Fibroblast of skin of abdomen (primary cell): ENCODE results near the gene SLC43A3.

Experiments used
- DNase-seq: peaks from one replicate; pipeline ENCODE4 v3.0.0-alpha.2; 2013

SLC43A3 gene

DNA sequence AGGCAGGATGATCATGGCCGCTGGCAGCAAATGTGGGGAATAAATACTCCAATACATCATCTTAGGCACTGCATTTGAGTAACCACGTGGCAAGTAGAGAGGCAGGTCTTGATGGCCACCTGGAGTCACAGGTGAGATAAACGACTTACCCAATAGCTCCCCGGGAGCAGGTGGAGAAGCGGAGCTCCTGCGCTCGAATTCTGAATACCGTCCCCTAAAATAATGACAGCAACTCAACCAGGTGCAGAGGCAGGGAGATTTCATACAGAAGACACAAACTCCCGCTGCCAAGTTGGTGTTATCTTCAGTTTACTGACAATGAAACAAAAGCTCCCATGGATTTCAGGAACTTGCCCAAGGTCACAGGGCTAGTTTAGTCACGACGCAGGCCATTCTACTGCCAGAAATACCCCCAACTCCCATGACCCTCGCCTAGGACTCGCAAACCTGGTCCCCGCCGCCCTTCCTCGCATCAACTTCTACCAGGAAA, 437 bp downstream of the SLC43A3 start:
- no peak for DNase-seq

DNA sequence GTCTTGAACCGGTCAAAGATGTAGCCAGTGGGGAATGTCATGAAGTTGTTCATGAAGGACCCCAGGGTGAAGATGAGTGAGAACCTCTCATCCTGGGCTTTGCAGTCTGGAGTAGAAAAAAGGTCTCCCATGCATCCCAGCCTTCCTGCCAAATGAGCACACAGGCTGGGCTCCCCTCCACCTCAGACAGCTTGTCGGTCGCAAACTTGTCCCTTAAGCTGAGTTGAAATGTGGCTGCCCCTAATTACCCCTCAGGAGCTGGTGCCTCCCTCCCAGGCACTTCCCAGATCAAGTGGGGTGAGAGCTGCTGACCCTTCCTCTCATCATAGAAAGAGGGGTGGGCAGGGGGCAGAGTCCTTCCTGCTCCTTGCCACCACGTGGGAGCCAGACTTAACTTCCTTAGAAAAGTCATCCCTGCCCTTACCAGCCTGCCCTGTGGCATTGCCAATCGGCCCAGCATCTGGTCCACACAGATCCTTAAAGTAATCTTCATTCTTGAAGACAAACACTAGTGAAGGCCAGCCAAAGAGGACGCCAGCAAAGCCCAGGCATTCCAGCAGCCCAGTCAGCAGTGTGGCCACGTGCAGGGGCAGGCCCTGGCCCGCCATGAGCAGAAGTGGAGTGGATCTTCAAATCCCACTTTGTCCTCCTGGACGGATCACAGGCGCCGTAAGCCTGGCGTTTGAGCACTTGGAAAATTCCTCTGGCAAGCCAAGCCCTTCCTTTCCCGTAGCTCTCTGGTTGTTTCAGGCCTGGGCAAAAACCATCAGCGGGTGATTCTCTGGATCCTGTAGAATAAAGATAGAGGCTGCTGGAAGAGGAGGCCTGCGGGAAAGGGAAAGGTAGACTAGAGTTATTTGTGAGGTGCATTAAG, 1.1 kb downstream of the SLC43A3 start:
- DNase-seq, result no peak

DNA sequence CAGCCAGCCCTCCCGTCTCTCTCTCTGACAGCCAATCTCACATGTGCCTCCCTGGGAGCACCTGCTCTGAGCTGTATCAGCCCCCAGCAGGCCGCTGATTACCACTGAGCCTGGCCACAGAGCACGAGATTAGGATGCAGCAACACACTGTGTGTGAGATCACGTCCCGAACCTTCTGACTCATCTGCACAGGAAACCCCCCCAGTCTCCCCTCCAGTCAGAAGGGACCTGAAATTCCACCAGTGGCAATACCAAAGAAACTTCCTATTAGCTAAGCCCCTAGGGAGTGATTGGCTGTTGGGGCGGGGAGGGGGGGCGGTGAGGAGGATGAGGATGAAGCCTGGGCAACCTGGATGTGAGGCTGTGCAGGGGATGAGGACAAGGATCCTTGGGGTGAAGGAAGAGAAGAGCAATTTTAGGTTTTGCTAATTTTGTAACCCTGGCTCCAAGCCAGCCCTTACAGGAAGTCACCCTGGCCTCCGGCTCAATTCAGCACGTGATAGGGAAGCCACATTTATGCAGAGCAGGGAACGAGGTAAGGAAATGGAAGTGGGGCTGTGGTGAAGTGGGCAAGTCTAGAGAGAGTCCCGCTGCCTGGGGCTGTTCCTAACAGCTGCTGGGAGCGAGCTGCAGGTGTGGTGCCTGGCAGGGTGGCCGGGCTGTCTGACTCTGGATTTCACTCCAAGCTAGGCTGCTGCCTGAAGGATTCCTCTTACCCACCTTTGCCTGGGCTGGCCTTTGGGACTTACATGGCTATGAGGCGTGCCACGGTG, 1.9 kb downstream of the SLC43A3 start:
- DNase-seq, result peak; percentile 89

DNA sequence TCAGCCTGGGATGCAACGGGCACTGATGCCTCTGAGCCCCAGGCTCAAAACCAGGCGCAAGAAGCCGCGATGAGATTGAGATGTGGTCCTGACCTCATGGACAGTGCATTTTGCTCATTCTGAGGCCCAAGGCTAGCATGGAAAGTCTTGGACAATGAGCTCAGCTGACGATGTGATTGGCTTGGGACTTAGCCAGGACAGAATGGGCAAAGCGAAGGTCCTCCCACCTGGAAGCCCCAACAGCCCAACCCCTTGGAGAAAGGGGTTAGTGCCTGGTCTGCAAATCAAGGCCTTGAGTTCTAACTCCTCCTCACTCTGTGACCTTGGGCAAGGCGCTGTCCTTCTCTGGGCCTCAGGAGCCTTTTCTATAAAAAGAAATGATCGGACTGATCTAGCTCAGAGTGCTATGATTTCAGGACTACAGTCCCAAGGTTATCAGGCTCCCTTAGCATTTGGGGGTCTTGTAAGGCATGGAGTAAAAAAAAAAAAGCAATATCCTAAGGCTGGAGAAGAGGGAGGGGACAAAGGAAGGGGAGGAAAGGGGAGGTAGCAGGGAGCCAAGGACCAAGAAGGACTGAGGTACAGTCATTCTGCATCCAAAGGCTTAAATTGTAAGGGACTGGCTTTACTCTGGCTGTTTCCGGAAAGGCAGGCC, 2.7 kb downstream of the SLC43A3 start:
- no peak for DNase-seq

DNA sequence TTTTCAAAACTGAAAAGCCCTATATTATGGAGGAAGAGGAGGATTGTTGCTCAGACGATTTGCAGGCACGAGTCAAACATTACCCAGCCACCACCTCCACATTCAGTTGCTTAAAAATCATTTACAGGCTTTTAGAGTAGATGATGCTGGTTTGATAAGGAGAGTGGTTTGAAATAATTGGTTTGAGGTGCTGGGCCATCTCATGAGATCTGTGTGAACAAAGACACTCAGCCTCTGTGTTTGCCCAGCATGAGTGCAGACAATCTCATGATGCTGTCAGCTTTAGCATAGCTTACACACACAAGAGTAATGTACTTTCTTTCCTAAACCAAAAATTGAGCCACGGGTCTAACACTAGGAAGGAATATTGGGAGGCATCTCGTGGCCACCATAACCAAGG, 4.3 kb downstream of the SLC43A3 start:
- no peak for DNase-seq

DNA sequence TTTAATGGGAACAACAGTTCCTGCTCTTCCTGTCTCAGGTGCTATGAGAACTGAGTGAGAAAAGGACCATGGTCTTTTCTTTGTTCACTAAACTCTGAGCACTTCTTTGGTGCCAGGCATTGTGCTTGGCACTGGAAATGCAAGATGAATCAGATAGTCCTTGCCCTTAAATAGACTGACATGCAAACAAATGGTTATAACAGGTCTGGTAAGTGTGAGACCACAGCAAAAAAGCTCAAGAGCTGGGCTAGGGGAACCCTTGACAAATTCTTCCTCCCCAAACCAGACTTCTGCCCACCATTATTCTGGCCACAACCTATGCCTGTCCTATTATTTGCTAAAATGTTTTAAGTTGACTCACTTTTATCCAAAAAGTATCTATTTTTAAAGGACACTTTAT, 5.1 kb downstream of the SLC43A3 start:
- no peak for DNase-seq

DNA sequence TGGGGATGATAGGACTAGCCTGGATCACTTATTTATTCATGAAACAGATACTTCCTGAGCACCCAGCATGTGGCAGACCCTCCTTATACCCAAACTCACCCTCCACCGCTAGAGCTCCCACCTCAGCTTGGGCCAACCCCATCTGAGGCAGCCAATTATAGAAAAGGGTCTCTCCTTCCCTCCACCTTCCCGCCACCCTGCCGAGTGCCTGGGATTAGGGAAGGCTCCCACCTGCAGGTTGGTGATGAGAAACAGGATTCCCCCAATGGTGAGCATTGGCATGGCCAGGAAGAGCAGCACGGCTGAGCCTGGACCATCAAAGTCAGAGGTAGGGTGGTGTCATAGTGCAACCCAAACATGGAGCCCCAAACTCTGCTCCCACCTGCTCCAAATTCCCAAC, 5.9 kb downstream of the SLC43A3 start:
- no peak for DNase-seq

DNA sequence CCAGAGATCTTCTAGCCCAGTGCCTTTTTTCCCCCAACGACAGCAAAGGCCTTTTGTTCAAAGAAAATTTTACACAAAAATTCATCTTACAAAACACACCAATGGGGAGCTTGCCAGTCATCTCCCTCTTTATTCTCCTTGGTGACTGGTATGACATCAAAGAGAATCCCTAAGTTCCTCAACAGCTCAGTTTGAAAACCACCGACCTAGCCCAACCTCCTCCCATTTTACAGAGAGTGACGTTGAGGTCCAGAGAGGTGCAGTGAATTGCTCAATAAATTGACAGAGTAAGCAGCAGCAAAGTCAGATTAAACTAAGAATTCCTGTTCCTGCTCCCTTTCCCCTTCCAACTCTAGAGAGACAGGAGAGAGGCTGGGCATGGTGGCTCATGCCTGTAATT, 7.8 kb downstream of the SLC43A3 start:
- DNase-seq, result no peak

DNA sequence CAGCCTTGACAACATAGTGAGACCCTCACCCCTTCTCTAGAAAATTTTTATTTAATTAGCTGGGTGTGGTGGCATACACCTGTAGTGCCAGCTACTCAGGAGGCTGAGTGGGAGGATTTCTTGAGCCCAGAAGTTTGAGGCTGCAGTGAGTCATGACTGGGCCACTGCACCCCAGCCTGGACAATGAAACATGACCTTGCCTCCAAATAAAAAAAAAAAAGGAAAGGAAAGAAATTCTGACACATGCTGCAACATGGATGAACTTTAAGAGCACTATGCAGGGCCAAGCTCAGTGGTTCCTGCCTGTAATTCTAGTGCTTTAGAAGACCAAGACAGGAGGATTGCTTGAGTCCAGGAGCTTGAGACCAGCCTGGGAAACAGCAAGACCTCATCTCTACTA, 8.8 kb downstream of the SLC43A3 start:
- no peak for DNase-seq

DNA sequence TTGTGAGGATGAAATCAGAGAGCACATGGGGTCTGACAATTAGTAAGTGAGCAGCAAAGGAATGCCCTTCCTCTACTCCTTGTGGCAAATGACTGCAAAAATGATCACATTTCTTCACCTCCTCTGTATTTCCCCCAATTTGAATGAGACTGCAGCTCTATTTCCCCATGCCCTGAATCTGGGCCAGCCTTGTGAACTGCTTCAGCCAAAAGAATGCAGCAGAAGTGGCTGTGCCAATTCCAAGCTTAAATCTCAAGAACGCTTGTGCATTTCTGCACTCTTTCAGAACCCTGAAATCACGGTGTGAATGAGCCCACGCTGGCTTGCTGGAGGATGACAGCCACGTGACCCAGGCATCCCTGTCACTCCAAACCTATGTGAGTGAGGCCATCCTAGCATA, 9.9 kb downstream of the SLC43A3 start:
- peak; percentile 22 for DNase-seq

DNA sequence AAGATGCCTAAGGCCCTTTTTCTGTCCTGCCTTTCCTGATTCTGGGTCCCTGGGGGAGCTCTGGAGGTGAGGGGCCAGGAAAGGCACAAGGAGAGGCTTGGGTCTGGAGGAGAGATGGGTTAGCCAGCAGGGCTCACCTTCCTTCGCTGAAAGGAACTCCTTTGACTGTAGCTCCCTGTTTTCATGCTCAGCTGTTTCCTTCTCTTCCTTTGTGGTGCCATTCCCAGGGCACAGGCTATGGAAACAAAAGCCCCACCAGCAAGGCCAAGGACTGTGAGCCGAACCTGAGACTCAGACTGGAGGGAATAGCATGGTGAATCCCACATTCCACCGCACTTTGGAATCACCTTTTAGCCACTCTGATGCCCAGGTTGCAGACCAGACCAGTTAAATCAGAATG, 10.5 kb downstream of the SLC43A3 start:
- no peak for DNase-seq

DNA sequence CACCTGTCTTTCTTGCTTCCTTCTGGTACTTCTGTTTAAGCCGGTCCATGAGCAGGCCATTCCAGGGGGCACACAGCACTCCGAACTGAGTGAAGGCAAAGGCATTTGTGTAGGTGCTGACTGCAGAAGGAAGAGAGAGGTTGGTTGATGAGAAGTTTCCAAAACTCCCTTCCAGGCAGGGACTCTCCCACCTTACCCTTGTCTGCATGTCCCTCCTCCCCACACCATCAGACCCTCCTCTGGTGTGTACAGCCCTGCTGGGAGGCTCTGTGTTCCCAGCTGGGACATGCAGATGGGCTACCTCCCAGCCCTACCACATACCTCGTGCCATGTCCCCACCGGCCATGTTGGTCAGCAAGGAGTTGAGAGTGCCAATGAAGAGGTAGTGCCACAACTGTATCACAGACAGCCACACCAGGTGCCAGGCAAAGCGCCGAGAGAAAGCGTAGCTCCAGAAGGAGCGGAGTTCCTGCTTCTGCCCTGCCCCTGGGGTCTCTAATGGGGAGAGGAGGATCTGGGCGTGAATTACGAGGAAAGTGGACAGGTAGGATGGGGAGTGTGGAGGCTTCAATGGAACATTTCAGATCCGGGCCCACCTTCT, 12.2 kb downstream of the SLC43A3 start:
- no peak for DNase-seq

DNA sequence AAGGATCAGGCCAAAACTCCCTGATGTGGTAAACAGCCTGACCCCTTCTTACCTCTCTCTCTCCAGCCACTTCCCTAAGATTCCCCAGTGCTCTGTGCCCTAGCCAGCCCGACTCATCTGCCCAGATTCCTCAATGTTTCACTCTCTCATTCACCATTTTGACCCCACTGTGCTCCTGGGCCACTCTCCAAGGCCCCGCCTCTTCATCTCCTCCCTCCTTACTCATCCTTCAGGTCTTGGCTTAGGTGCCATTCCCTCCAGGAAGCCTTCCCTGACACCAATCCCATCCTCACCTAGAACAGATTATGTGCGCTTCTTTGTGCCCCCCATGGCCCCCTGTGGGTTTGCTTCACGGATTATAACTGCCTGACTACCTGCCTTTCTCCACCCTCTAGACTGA, 13.2 kb downstream of the SLC43A3 start:
- no peak for DNase-seq

DNA sequence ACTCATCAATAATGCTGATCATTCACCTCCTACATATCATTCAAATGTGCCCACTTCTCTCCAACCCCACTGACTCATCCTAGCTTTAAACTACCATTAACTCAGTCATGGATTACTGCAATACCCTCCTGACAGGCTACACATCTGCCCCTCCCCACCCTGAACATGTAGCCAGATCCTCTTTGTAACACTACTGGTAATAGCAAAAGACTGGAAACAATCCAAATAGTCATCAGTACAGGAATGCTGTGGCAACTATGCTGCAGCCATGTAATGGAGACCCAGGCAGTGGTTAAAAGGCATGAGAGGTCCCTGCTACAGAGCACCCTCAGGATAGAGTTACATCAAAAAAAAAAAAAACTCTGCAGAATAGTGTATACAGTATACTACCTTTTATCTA, 16.6 kb downstream of the SLC43A3 start:
- peak; percentile 86 for DNase-seq

DNA sequence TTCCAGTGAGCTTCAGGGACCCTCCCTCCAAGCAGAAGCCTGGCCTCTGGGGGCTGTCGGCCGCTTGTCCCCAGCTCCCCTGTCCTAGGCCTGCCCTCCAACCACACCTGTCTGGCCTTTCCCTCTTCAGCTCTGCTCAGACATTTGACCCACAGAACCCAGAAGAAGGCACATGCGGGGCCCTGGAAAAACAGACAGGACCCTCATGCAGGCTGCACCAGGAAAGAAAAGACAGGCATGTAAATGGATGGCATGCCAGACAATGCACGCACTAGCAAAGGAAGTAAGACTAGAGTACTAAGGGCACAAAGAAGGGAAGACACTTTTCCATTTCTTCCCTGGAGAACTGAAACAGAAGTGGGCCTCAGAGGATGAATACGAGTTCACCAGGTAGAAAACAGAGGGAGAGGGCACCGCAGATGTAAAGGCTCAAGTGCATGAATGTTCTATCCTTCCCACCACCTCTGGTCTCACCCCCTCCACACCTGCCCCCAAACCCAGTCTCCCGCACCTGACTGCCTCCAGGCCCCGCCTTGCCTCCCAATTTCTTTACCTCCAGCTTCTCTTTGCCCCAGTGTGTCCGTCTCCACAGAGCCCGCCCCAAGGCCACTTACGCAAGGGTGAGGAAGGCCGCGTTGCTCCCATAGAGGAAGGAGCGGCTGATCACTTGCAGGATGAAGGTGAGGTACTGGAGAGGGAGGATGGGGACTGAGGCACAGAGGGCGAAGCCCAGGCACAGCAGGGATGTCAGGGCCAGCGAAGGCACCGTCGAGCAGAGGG, 17.4 kb downstream of the SLC43A3 start:
- DNase-seq, result no peak

DNA sequence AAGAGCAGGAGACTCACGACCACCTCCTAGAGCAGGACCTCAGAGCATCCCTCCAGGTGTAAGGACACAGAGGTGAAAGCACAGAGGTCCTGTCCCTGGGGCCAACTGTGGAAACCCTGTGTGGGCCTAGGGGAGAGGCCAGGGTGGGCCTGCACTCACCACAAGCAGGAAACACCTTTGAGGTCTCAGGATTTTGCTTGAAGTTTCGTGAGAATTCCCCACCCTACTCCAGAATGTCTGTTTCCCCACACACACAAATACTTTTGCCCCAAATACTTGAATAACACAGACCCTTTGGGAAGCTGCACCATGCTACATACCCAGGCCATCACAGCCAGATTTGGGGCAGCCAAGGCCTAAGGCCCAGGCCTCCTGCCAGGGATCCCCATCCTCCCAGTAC, 18.1 kb downstream of the SLC43A3 start:
- DNase-seq, result no peak

DNA sequence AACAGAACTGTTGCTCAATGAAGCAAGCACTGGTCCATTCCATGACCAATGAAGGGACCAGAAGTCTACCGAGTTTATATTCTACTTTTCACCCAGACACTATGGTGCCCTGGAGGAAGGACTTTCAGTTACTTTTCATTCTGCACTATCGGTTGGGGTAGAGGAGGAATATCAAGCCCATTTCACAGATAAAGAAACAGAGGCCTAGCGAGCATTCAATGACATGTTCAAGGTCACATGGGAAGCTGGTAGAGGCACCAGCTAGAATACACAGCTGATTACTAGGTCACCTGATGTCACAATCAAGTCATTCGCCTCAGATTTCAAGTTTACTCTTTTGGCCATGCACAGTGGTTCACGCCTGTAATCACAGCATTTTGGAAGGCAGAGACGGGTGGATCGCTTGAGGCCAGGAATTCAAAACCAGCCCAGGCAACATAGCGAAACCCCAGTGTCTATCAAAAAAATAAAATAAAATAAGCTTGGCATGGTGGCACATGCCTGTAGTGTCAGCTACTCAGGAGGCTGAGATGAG, 18.9 kb downstream of the SLC43A3 start:
- no peak for DNase-seq

DNA sequence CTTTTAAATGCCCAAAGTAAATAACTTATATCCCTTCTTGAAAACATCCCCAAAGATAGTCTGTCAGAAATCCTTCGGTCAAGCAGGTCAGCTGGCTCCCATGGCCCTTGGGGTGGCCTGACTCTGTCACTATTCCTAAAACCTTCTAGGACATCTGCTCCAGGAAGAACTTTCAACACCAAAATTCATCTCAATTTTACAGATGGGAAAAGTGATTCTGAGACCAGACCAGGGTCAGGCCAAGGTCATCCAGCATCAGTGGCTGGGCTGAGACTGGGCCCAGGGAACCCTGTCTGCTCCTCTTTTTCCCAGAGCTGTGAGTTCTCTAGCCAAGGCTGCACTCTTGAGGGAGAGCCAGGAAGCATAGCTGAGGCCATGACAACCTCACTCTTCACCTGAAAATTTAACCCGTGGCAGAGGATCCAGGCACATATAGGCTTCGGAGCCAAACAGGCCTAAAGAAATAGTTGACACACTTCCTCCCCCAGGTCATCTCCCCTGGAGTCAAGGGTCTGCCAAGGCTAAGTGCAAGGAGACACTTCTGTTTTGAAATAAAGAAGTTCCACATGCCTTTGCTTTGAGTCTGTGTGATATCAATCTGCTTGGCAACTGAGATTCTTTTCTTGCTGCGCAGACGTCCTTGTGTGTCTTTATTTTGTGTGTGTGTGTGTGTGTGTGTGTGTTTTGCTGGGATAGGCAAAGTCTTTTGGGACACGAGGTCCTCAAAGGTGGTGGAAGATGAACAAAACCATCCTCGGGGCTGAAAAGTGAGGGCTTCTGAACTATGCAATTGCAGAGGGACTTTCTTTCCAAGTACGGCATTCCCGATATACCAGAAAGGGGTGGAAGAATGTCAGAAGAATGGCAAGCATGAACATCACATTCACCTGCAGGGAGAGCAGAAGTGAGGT, 19.7 kb downstream of the SLC43A3 start:
- DNase-seq, result no peak

DNA sequence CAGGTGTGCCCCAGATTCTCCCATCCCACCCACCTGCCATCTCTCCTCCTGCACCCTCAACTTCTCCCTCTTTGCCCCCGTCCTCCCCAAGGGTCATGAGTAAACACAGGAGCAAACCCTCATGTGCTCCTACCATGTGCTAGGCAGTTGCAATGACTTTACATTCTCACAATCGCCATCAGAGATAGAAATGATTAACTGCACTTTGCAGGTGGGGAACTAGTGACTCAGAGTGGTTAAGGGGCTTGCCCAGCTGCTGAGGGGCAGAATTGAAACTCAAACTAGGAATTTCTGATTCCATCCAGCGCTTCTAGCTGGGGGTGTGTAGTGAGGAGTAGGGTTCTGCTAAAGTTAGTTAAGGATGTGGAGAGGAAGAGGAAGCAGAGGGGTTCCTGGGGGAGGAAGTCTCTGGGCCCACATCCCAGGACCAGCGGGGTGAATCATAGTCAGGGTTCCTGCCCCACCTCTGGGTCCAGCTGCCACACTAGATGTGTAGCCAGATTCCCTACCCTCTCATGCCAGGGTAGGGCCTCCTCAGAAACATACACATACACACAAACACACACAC, 20.5 kb downstream of the SLC43A3 start:
- DNase-seq, result no peak

DNA sequence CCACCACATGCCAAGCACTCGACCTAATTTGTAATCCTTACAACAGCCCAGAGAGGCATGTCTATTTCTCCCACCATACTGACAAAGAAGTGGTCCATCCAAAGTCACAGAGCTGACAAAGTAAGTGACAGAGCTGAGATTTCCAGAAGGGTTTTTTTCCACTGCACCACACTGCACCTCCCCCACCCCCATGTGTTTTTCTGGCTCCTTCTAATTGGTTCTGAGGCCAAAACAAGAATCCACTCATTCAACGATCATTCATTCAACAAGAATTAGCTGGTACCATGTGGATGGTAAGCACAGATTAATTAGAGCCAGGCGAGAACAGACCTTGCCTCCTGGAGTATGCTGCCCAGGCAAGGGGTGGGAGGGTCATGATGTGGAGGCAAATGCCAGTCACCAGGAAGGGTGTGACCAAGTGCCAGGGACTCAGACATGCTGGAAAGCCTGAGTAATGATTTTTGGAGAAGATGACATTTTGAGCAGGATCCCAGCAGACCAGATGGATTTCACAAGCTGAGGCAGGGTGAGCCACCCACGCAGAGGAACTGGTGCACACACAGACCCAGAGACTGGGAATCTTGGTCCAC, 21.6 kb downstream of the SLC43A3 start:
- no peak for DNase-seq
